Measurements from ENCODE around the gene RASGRP3.

Gene RASGRP3

DNA sequence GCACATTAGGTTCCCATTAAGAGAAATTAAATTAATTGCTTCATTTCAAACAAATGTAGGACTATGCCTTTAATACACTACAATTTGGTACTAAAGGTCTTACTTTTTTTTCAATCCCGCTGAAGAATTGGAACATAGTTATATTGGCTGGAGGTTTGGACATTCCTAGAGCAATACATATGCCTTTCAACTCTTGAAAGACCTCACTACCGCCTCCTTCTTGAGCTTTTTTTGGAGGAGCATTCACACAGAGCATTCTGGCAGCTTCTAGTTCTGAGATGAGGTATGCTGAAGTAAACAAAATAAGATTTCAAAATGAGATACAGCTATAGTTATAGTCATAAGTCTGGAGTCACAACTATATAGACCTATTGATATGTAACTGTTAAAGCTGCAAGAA, 111.8 kb downstream of the RASGRP3 start:
- DNase-seq (ENCODE audit: low read depth in 1 of 2, low spot score in 1 of 2): no peak
- no peak for TF ChIP-seq JUND (IDR thresholded peaks at IDR 0.05; ENCODE audit: low read depth)
- in situ Hi-C loops (cut with HindIII; ENCODE audit: low pct_unique_long_range_greater_than_20kb, low sequenced_read_pairs): no loop called here

DNA sequence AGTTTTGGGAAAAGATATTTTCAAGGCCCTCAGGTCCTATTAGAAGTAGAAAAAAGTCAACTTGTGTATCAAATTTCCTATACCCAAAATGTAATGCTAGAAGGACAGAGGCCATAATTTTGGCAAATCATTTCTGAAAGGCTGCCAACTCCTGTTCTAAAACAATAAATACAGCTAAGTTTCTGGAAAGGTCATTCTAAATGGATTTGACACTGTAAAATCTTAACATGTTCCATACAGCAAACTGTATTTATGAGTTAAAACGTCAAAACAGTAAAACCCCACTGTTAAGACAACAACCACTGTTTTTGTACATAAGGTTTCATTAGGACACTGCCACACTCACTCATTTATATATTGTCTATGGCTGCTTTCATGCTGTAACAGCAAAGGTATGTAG, 113.0 kb downstream of the RASGRP3 start:
- no peak for TF ChIP-seq JUND (IDR thresholded peaks at IDR 0.05; ENCODE audit: low read depth)
- in situ Hi-C loops (cut with HindIII; ENCODE audit: low pct_unique_long_range_greater_than_20kb, low sequenced_read_pairs): no loop called here
- DNase-seq (ENCODE audit: low read depth in 1 of 2, low spot score in 1 of 2): no peak

DNA sequence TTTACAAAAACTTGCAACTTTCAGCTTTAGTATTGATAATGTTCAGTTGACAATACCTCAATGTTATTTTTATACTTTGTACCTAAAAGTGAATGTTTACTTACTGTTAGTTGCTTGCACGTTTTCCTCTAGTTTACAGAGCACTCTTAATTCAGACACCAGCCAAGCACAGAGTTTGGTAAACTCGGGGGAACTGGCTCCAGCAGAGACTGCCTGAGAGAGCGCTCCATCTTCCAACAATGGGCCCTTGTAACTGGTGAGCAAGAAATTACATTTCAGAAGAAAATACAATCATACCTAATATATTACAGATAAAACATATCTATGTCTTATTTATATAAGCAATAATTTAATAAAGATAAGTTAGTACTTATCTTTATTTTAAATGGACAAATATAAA, 118.9 kb downstream of the RASGRP3 start:
- no peak for TF ChIP-seq JUND (IDR thresholded peaks at IDR 0.05; ENCODE audit: low read depth)
- no peak for DNase-seq (ENCODE audit: low read depth in 1 of 2, low spot score in 1 of 2)
- in situ Hi-C loops (cut with HindIII; ENCODE audit: low pct_unique_long_range_greater_than_20kb, low sequenced_read_pairs): no loop called here

DNA sequence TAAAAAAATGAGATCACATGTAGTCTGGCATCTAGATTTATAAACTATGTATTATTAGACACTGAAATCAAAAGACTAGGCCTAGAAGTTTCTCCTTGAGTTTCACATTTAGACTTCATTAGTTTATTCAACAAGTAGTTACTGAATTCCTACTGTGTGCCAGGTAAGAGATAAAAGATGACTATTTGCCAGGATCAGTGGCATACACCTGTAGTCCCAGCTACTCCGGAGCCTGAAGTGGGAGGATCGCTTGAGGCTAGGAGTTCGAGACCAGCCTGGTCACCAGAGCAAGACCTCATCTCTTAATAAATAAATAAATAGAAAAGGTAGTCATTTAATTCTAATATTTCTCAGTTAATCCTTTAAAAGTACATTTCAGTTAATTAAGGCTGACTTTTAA, 120.6 kb downstream of the RASGRP3 start:
- TF ChIP-seq JUND (IDR thresholded peaks at IDR 0.05; ENCODE audit: low read depth): no peak
- no peak for DNase-seq (ENCODE audit: low read depth in 1 of 2, low spot score in 1 of 2)
- in situ Hi-C loops (cut with HindIII; ENCODE audit: low pct_unique_long_range_greater_than_20kb, low sequenced_read_pairs): no loop called here

DNA sequence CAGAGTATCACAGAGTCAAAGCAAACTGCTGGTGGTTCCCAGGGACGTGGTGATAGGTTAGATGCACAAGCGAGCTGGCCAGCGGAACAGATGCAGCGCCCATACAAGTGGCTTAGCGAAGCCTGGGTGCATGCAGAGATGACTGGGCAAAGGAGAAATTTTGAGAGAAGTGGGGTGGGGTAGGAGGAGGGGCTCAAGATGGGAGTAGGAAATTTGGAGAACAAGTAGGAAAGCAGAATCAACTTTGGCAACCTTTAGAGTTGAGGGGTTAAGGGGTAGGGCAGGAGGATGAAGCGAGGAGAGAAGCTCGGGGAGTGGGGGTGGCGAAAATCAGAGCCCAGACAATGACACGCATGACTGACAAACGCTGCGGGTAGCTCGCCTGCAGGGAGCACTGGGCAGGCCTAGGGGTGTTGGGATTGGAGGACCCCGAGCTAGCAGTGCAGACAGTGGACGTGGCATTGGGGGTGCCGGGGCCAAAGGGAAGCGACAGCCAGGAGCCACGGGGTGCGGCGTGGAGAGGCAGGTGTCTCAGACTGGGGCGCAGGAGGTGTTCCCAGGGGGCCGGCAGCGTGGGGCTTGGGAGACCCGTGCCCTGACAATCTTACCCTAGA, 122.2 kb downstream of the RASGRP3 start:
- in situ Hi-C loops (cut with HindIII; ENCODE audit: low pct_unique_long_range_greater_than_20kb, low sequenced_read_pairs): no loop called here
- no peak for TF ChIP-seq JUND (IDR thresholded peaks at IDR 0.05; ENCODE audit: low read depth)
- peak in 1 of 2 experiments; percentile 22 for DNase-seq (ENCODE audit: low read depth in 1 of 2, low spot score in 1 of 2)

DNA sequence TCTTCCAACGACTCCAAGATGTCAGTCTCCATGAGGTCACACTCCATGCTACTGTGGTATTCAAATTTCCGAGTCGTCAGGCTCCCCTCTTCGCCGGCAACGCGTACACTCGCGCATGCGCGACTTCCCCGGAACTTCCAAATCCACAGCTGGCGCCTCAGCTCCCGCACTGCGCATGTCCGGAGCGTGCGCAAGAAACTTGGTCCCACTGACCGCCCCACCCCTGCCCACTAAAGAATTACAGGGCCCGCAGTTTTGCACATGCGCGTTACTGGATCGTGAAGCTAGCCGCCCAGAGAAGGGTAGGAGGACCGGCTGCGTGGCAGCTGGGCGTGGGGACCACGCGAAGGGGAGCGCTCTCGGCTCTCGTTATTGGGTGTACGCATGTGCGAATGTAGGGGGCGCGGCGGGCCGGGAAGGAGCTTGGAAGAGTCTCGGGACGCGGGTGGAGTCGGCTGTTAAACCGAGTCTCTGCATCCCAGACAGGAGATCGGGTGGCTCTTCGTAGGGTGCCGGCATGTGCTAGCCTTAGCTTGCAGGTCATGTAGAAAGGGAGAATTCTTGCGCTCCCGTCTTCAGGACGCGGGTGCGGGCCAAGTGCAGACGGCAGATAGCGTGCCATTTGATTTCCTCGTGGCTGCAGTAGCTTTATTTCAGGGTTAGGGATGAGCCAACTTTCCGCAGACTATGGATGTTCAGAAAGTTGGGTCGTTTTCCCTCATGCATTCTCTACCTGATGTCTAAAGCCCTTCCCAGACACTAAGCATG, 122.9 kb downstream of the RASGRP3 start, which contains the start of gene FAM98A:
TSS of gene FAM98A (minus strand) at position 125 of the 768 bp plus-strand sequence. CDS start at position 47, 78 bp downstream.
- DNase-seq (ENCODE audit: low read depth in 1 of 2, low spot score in 1 of 2): peak; percentile 75 to 98
- TF ChIP-seq JUND (IDR thresholded peaks at IDR 0.05; ENCODE audit: low read depth): no peak
- in situ Hi-C loops (cut with HindIII; ENCODE audit: low pct_unique_long_range_greater_than_20kb, low sequenced_read_pairs): no loop called here

DNA sequence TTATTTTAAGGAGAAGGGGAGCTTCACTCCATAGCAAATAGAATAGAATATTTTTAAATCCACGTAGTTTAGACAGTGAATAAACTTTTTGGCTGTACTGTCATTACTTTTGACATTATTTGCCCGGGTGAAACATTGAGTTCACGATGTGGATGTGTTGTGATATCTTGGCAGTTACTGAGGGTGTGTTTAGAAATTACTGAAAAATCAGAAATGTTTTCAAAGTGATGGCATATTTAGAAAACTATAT, 123.4 kb downstream of the RASGRP3 start:
- in situ Hi-C loops (cut with HindIII; ENCODE audit: low pct_unique_long_range_greater_than_20kb, low sequenced_read_pairs): no loop called here
- no peak for TF ChIP-seq JUND (IDR thresholded peaks at IDR 0.05; ENCODE audit: low read depth)
- DNase-seq (ENCODE audit: low read depth in 1 of 2, low spot score in 1 of 2): no peak

DNA sequence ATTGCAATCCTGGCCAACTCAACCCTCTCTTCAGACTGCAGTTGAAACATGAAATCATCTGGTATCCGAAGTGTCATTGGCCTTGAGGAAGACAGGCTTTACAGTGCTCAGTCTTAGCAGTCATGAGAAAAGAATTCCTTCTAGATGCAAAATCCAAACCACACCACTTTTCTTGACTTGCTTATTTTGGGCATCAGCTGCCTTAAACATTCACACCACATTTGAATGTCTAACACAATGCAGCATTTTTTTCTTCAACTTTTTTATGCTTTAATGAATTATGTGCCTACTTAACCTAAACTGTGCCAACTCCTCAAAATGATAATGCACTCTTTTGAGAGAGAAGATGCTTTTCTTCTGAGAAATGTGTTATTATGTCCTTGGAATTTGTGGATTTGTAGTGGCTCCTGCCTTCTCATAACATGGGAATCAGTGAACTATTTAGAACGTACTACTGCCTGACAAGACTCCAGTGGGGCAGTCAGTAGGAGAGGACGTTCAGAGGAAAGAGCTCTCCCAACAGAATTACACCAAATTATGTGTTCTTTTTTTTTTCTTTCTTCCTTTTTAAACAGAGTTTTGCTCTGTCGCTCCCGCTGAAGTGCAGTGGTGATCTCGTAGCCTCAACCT, 125.9 kb downstream of the RASGRP3 start:
- no peak for DNase-seq (ENCODE audit: low read depth in 1 of 2, low spot score in 1 of 2)
- no peak for TF ChIP-seq JUND (IDR thresholded peaks at IDR 0.05; ENCODE audit: low read depth)
- in situ Hi-C loops (cut with HindIII; ENCODE audit: low pct_unique_long_range_greater_than_20kb, low sequenced_read_pairs): no loop called here

DNA sequence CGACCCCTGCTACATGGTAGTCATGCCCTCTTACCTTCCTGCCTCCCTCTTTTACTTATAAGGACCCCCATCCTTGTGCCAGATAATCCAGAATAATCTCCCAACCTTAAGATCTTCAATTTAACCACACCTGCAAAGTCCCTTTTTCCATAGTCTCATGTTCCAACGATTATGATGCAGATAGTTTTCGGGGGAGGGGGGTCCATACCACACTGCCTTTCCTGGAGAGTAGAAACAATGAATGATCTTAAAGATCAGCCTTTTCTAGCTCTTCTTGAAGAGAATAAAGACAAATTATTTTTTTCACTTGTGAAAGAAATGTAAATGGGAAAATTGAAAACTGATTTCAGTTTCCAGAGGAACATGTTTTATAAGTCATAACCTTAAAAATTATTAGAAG, 127.0 kb downstream of the RASGRP3 start:
- in situ Hi-C loops (cut with HindIII; ENCODE audit: low pct_unique_long_range_greater_than_20kb, low sequenced_read_pairs): no loop called here
- no peak for DNase-seq (ENCODE audit: low read depth in 1 of 2, low spot score in 1 of 2)
- TF ChIP-seq JUND (IDR thresholded peaks at IDR 0.05; ENCODE audit: low read depth): no peak

DNA sequence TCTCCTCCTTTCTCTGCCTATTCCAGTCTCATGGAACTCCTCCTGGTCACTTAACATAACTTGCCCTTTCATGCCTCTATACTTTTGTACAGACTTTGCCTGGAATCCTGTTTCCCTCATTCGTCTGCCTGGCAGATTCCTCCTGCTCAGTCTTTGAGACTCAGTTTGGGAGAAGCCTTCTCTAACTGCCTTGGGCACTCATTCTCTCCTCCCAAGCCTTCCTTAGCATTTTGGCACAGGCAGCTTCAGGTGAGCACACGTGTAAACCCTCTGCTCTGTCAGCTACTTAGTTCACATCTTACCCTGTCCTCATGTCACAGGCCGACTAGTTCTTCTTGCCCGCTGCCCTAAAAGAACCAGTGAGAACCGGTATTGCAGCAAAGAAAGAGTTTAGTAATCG, 128.6 kb downstream of the RASGRP3 start:
- TF ChIP-seq JUND (IDR thresholded peaks at IDR 0.05; ENCODE audit: low read depth): no peak
- in situ Hi-C loops (cut with HindIII; ENCODE audit: low pct_unique_long_range_greater_than_20kb, low sequenced_read_pairs): no loop called here
- peak in 1 of 2 experiments; percentile 10 for DNase-seq (ENCODE audit: low read depth in 1 of 2, low spot score in 1 of 2)

DNA sequence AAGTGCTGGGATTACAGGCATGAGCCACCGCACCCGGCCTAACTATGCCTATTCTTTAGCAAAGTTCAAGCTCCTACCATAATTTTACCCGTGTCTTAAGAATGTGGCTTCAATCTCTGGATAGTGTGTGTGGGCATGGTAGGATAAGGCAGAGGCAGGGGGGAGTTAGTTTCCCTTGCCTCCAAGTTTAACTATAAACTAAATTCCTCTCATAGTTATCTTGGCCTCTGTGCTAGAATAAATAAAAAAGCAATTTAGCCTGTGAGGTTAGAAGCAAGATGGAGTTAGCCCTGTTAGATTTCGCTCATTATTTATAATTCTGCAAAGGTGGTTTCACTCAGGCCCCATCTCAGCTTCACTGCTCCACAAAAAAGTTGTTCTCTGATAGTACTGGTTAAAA, 129.7 kb downstream of the RASGRP3 start:
- in situ Hi-C loops (cut with HindIII; ENCODE audit: low pct_unique_long_range_greater_than_20kb, low sequenced_read_pairs): no loop called here
- TF ChIP-seq JUND (IDR thresholded peaks at IDR 0.05; ENCODE audit: low read depth): no peak
- no peak for DNase-seq (ENCODE audit: low read depth in 1 of 2, low spot score in 1 of 2)

DNA sequence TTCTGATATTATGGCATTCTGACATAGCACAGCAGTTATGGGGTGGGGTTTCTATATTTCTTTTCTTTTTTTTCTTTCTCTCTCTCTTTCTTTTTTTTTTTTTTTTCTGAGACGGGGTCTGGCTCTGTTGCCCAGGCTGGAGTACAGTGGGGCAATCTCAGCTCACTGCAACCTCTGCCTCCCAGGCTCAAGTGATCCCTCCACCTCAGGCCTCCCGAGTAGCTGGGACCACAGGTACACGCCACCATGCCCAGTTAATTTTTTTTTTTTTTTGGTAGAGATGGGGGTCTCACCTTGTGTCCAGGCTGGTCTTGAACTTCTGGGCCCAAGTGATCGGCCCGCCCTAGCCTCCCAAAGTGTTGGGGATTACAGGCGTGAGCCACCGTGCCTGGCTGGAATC, 130.2 kb downstream of the RASGRP3 start:
- in situ Hi-C loops (cut with HindIII; ENCODE audit: low pct_unique_long_range_greater_than_20kb, low sequenced_read_pairs): no loop called here
- no peak for DNase-seq (ENCODE audit: low read depth in 1 of 2, low spot score in 1 of 2)
- no peak for TF ChIP-seq JUND (IDR thresholded peaks at IDR 0.05; ENCODE audit: low read depth)

DNA sequence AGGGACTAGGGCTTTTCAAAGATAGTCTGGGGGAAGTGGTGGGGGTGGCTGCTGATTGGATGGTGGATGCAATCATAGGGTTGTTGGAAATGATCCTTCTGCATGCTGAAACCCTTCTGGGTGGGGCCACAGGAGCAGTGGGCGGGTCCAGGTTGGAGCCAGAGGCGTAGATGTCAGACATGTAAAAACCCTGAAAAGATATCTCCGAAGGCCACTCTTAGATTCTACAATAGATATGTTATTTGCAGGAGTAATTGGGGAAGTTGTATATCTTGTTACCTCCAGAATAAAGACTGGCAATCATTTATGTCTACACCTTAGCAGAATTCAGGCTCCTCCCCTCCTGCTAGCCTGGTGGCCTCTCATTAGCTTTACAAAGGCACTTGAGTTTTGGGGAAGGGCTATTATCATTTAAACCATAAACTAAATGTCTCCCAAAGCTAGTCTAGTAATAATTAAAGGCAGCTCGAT, 130.8 kb downstream of the RASGRP3 start:
- TF ChIP-seq JUND (IDR thresholded peaks at IDR 0.05; ENCODE audit: low read depth): no peak
- no peak for DNase-seq (ENCODE audit: low read depth in 1 of 2, low spot score in 1 of 2)
- in situ Hi-C loops (cut with HindIII; ENCODE audit: low pct_unique_long_range_greater_than_20kb, low sequenced_read_pairs): no loop called here

Measured in T47D (cell line).